Progenitor cell of endocrine pancreas (in vitro differentiated cells): Measurements from ENCODE around the gene ZSWIM6. TPM values are rescaled to one million over a fixed set of nuclear protein-coding genes. Genes with fewer than 3 reads are reported as not detected.

Experiments used
- DNase-seq: peaks from one replicate; pipeline ENCODE4 v3.0.0; 2021; ENCODE audit warnings: low spot score; ENCODE audit not compliant: unreplicated experiment
- H3K27ac Mint-ChIP-seq: 2 replicates; pipeline ENCODE4 v1.8.0; 2021; ENCODE audit warnings: mild to moderate bottlenecking, moderate library complexity, mixed read lengths
- H3K27me3 Mint-ChIP-seq: 2 replicates; pipeline ENCODE4 v1.8.0; 2021; ENCODE audit warnings: mixed read lengths
- H3K36me3 Mint-ChIP-seq: 2 replicates; pipeline ENCODE4 v1.8.0; 2022; ENCODE audit warnings: mixed read lengths; ENCODE audit not compliant: insufficient read depth
- H3K4me1 Mint-ChIP-seq: 2 replicates; pipeline ENCODE4 v1.8.0; 2021; ENCODE audit warnings: low read depth, mixed read lengths
- H3K4me3 Mint-ChIP-seq: 2 replicates; pipeline ENCODE4 v1.8.0; 2021; ENCODE audit warnings: low read depth, mild to moderate bottlenecking, moderate library complexity, mixed read lengths
- H3K9me3 Mint-ChIP-seq: 2 replicates; pipeline ENCODE4 v1.8.0; 2021; ENCODE audit warnings: low read depth, mixed read lengths
- CTCF ChIP-seq: fragments of 200-600 bp; sonication (generic); IDR thresholded peaks from one replicate; pipeline ENCODE4 v1.5.0; 2021; ENCODE audit warnings: antibody characterized with exemption, mild to moderate bottlenecking; ENCODE audit not compliant: unreplicated experiment
- total RNA-seq: library from RNA; stranded (reverse); gene quantifications from 2 replicates; pipeline ENCODE4 v1.2.1, GENCODE V29; 2021

The ZSWIM6 gene
- total RNA-seq, 1 donor from 2014 or later, result 35.2 TPM

DNA sequence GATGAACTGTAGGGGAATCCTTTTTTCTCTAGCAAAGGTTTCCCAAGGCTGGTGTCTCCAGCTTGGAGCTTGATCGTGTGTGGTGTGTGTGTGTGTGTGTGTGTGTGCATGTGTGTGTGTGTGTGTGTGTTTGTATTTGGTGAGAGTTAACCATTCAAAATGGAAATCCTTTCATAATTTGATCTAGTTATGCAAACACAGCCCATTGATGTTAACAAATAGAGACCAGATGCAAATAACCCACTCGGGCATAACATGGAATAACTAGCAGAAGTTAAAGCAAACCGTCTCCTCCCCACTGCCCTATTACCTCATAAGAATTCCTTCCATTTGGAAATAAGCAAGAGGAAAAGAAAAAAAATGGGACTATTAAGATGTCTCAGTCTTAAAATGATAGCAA is 24.9 kb upstream of the ZSWIM6 start:
- Mint-ChIP-seq H3K4me3 (no peak overlapping the region), H3K27me3 (peaks cover 25% of the 10 kb centered on the region), H3K9me3 (no peaks in the 10 kb centered on the region), H3K36me3 (no peaks in the 10 kb centered on the region), H3K4me1 (peaks cover 17% of the 10 kb centered on the region), H3K27ac (no peak overlapping the region)
- TF ChIP-seq CTCF, result no peak
- DNase-seq, result no peak

GRCh38 chr5:61307611-61308010 is 24.4 kb upstream of the ZSWIM6 start:
- no peak overlapping the region for H3K27ac Mint-ChIP-seq
- peaks cover 16% of the 10 kb centered on the region for H3K4me1 Mint-ChIP-seq
- no peak overlapping the region for H3K4me3 Mint-ChIP-seq
- H3K9me3 Mint-ChIP-seq, result no peaks in the 10 kb centered on the region
- H3K27me3 Mint-ChIP-seq, result peaks cover 27% of the 10 kb centered on the region
- DNase-seq, result no peak
- no peak for TF ChIP-seq CTCF
- H3K36me3 Mint-ChIP-seq, result no peaks in the 10 kb centered on the region

GRCh38 chr5:61308712-61309111 is 23.3 kb upstream of the ZSWIM6 start:
- Mint-ChIP-seq H3K27ac (no peak overlapping the region), H3K36me3 (no peaks in the 10 kb centered on the region), H3K4me1 (peaks cover 16% of the 10 kb centered on the region), H3K27me3 (peaks cover 29% of the 10 kb centered on the region), H3K9me3 (no peaks in the 10 kb centered on the region), H3K4me3 (no peak overlapping the region)
- no peak for TF ChIP-seq CTCF
- DNase-seq, result no peak

GRCh38 chr5:61309115-61309514 is 22.9 kb upstream of the ZSWIM6 start:
- DNase-seq, result no peak
- peaks cover 16% of the 10 kb centered on the region for H3K4me1 Mint-ChIP-seq
- H3K27me3 Mint-ChIP-seq, result peaks cover 29% of the 10 kb centered on the region
- no peaks in the 10 kb centered on the region for H3K9me3 Mint-ChIP-seq
- H3K4me3 Mint-ChIP-seq, result no peak overlapping the region
- no peak overlapping the region for H3K27ac Mint-ChIP-seq
- no peaks in the 10 kb centered on the region for H3K36me3 Mint-ChIP-seq
- no peak for TF ChIP-seq CTCF

- H3K36me3 Mint-ChIP-seq, result no peaks in the 10 kb centered on the region
- no peaks in the 10 kb centered on the region for H3K9me3 Mint-ChIP-seq
- peaks cover 40% of the 10 kb centered on the region for H3K27me3 Mint-ChIP-seq
- no peak for TF ChIP-seq CTCF
- H3K4me3 Mint-ChIP-seq, result no peak overlapping the region
- peaks cover 9% of the 10 kb centered on the region for H3K4me1 Mint-ChIP-seq
- no peak overlapping the region for H3K27ac Mint-ChIP-seq
- no peak for DNase-seq
These were observed 20.9 kb upstream of the ZSWIM6 start for GRCh38 chr5:61311056-61311610.
